Endodermal cell (in vitro differentiated cells): Measurements from ENCODE around the gene MYO1B. TPM values are rescaled to one million over a fixed set of nuclear protein-coding genes. Genes with fewer than 3 reads are reported as not detected.

Experiments used
- DNase-seq: peaks from one replicate; pipeline ENCODE4 v3.0.0-alpha.2; 2017
- H3K27ac ChIP-seq: 2 replicates; pipeline ENCODE4 v1.5.1; 2013; ENCODE audit warnings: mild to moderate bottlenecking, low read depth, low read length, moderate library complexity
- H3K27me3 ChIP-seq: 2 replicates; pipeline ENCODE4 v1.6.1; 2013; ENCODE audit warnings: mild to moderate bottlenecking, low read length, moderate library complexity; ENCODE audit not compliant: insufficient read depth, control insufficient read depth, poor library complexity, severe bottlenecking
- H3K36me3 ChIP-seq: 2 replicates; pipeline ENCODE4 v1.7.0; 2013; ENCODE audit warnings: mild to moderate bottlenecking, low read length, moderate library complexity; ENCODE audit not compliant: control insufficient read depth, insufficient read depth
- H3K4me1 ChIP-seq: one replicate; pipeline ENCODE4 v1.7.0; 2013; ENCODE audit warnings: low read length; ENCODE audit not compliant: control insufficient read depth, insufficient read depth
- H3K4me3 ChIP-seq: 2 replicates; pipeline ENCODE4 v1.5.1; 2013; ENCODE audit warnings: mild to moderate bottlenecking, low read length, moderate library complexity
- H3K9ac ChIP-seq: 2 replicates; pipeline ENCODE4 v1.6.1; 2013; ENCODE audit warnings: mild to moderate bottlenecking, low read length, moderate library complexity; ENCODE audit not compliant: poor library complexity, severe bottlenecking; ENCODE audit errors: extremely low read depth
- H3K9me3 ChIP-seq: 2 replicates; pipeline ENCODE4 v1.6.1; 2013; ENCODE audit warnings: mild to moderate bottlenecking, low read length, moderate library complexity; ENCODE audit not compliant: control insufficient read depth
- H3K27ac Mint-ChIP-seq: 2 replicates; pipeline ENCODE4 v1.8.0; 2020; ENCODE audit warnings: mixed read lengths
- H3K27me3 Mint-ChIP-seq: 2 replicates; pipeline ENCODE4 v1.8.0; 2021; ENCODE audit warnings: mild to moderate bottlenecking, mixed read lengths; ENCODE audit not compliant: insufficient read depth
- H3K36me3 Mint-ChIP-seq: 2 replicates; pipeline ENCODE4 v1.8.0; 2020; ENCODE audit warnings: low read depth, mixed read lengths
- H3K4me1 Mint-ChIP-seq: 2 replicates; pipeline ENCODE4 v1.8.0; 2020; ENCODE audit warnings: mixed read lengths
- H3K4me3 Mint-ChIP-seq: 2 replicates; pipeline ENCODE4 v1.8.0; 2020; ENCODE audit warnings: mild to moderate bottlenecking, moderate library complexity, mixed read lengths
- H3K9me3 Mint-ChIP-seq: 2 replicates; pipeline ENCODE4 v1.8.0; 2020; ENCODE audit warnings: mild to moderate bottlenecking, mixed read lengths
- CTCF ChIP-seq: fragments of 200-600 bp; sonication (generic); conservative IDR thresholded peaks from 2 replicates; pipeline ENCODE4 v1.5.0; 2021; ENCODE audit warnings: antibody characterized with exemption, mild to moderate bottlenecking
- WGBS, 2 experiments: methylation state at CpG; one replicate each; pipeline versions ENCODE4 v1.1.5 to v1.1.7; 2013; ENCODE audit warnings: missing lambda C conversion rate in 2 of 2, mixed read lengths in 1 of 2; ENCODE audit not compliant: insufficient coverage in 1 of 2, insufficient read length in 1 of 2; 5-methylcytosine and 5-hydroxymethylcytosine counted together
- total RNA-seq, 2 donors: library from RNA; stranded (reverse); fragmentation: NEBNext Ultra II Directional in 1 of 2; extraction: Animal tissue kit (Norgen Biotek cat#: 25700) in 1 of 2; gene quantifications; 2 replicates in 1 of 2; 3 replicates in 1 of 2; pipeline ENCODE4 v1.2.1, GENCODE V29; 2021

Gene MYO1B
- total RNA-seq, 2 donors from 2014 or later: 145 to 154 TPM

GRCh38 chr2:191428141-191428540 is 182.9 kb downstream of the MYO1B start:
- Mint-ChIP-seq H3K36me3 (peaks cover 28% of the 10 kb centered on the region), H3K27me3 (no peaks in the 10 kb centered on the region), H3K4me3 (no peak overlapping the region), H3K4me1 (no peaks in the 10 kb centered on the region), H3K27ac (no peak overlapping the region), H3K9me3 (no peaks in the 10 kb centered on the region)
- WGBS, 2 experiments: 93 to 100% methylated on average over 3 of the region's 3 CpGs
- no peaks in the 10 kb centered on the region for H3K9me3 ChIP-seq
- TF ChIP-seq CTCF: no peak
- H3K27me3 ChIP-seq: no peaks in the 10 kb centered on the region
- no peak overlapping the region for H3K4me3 ChIP-seq
- H3K9ac ChIP-seq: no peak overlapping the region
- DNase-seq: no peak
- H3K36me3 ChIP-seq: peaks cover 32% of the 10 kb centered on the region
- H3K27ac ChIP-seq: no peak overlapping the region
- no peaks in the 10 kb centered on the region for H3K4me1 ChIP-seq

GRCh38 chr2:191430476-191430875 is 185.3 kb downstream of the MYO1B start:
- no peak overlapping the region for H3K4me3 Mint-ChIP-seq
- H3K27ac Mint-ChIP-seq: no peak overlapping the region
- H3K27me3 ChIP-seq: no peaks in the 10 kb centered on the region
- no peaks in the 10 kb centered on the region for H3K4me1 Mint-ChIP-seq
- TF ChIP-seq CTCF: no peak
- DNase-seq: no peak
- peaks cover 9% of the 10 kb centered on the region for H3K36me3 ChIP-seq
- H3K4me1 ChIP-seq: no peaks in the 10 kb centered on the region
- 100% methylated on average over 1 of the region's 1 CpG; no CpG with 5 or more reads in 1 of the 2 experiments for WGBS, 2 experiments
- H3K9me3 ChIP-seq: peaks cover 7% of the 10 kb centered on the region
- no peak overlapping the region for H3K9ac ChIP-seq
- H3K4me3 ChIP-seq: no peak overlapping the region
- peaks cover 12% of the 10 kb centered on the region for H3K36me3 Mint-ChIP-seq
- H3K27ac ChIP-seq: no peak overlapping the region
- no peaks in the 10 kb centered on the region for H3K27me3 Mint-ChIP-seq
- H3K9me3 Mint-ChIP-seq: no peaks in the 10 kb centered on the region

- Mint-ChIP-seq H3K27me3 (no peaks in the 10 kb centered on the region), H3K9me3 (no peaks in the 10 kb centered on the region), H3K36me3 (no peaks in the 10 kb centered on the region), H3K4me3 (no peak overlapping the region), H3K27ac (no peak overlapping the region), H3K4me1 (no peaks in the 10 kb centered on the region)
- no peaks in the 10 kb centered on the region for H3K27me3 ChIP-seq
- H3K9ac ChIP-seq: no peak overlapping the region
- H3K9me3 ChIP-seq: peaks cover 7% of the 10 kb centered on the region
- H3K36me3 ChIP-seq: no peaks in the 10 kb centered on the region
- H3K4me3 ChIP-seq: no peak overlapping the region
- no peak overlapping the region for H3K27ac ChIP-seq
- TF ChIP-seq CTCF: no peak
- DNase-seq: no peak
- no peaks in the 10 kb centered on the region for H3K4me1 ChIP-seq
- 83 to 93% methylated on average over 2 to 3 of the region's 4 CpGs for WGBS, 2 experiments
These were observed 186.9 kb downstream of the MYO1B start for GRCh38 chr2:191432121-191432520.
